Transverse colon (tissue), 4 donors: ENCODE data around the gene CGGBP1. TPM values are rescaled to one million over a fixed set of nuclear protein-coding genes. Genes with fewer than 3 reads are reported as not detected.

ENCODE experiments used
- DNase-seq: peaks from one replicate; pipeline ENCODE4 v3.0.0-alpha.2; 2019
- H3K27ac ChIP-seq, 4 donors: fragments of 200-600 bp; sonication (generic); 2 replicates each; pipeline ENCODE4 v1.5.1; 2016 to 2018; ENCODE audit warnings: inconsistent platforms in 4 of 4
- H3K27me3 ChIP-seq: fragments of 200-600 bp; sonication (generic); 2 replicates; pipeline ENCODE4 v1.5.1; 2017; ENCODE audit warnings: inconsistent platforms
- H3K36me3 ChIP-seq, 4 donors: fragments of 200-600 bp; sonication (generic); 2 replicates each; pipeline ENCODE4 v1.5.1; 2017 to 2019; ENCODE audit warnings: inconsistent platforms in 4 of 4
- H3K4me1 ChIP-seq, 4 donors: fragments of 200-600 bp; sonication (generic); 2 replicates each; pipeline ENCODE4 v1.5.1; 2017 to 2020; ENCODE audit warnings: inconsistent platforms in 4 of 4
- H3K4me3 ChIP-seq, 4 donors: fragments of 200-600 bp; sonication (generic); 1 replicate in 1 of 4; 2 replicates in 3 of 4; pipeline versions ENCODE4 v1.5.1 to v1.6.1; 2017 to 2019; ENCODE audit warnings: inconsistent platforms in 4 of 4
- H3K9me3 ChIP-seq, 2 donors: fragments of 200-600 bp; sonication (generic); 2 replicates each; pipeline ENCODE4 v1.5.1; 2017 to 2019; ENCODE audit warnings: inconsistent platforms in 2 of 2
- EP300 ChIP-seq: sonication (generic); formaldehyde crosslinking; IDR thresholded peaks from one replicate; pipeline ENCODE4 v1.6.1; 2017; ENCODE audit warnings: antibody characterized with exemption, low read depth
- POLR2A ChIP-seq: fragments of 450-650 bp; IDR thresholded peaks from one replicate; pipeline ENCODE4 v1.6.1; 2016; ENCODE audit warnings: antibody characterized with exemption, mild to moderate bottlenecking, moderate library complexity
- POLR2AphosphoS5 ChIP-seq, 3 donors: sonication (generic); formaldehyde crosslinking; IDR thresholded peaks; one replicate each; pipeline ENCODE4 v1.6.1; 2016; ENCODE audit warnings: antibody characterized with exemption in 3 of 3
- WGBS, 2 donors: methylation state at CpG; one replicate each; pipeline ENCODE4 v1.1.5; 2018; ENCODE audit warnings: low coverage in 1 of 2; 5-methylcytosine and 5-hydroxymethylcytosine counted together
- in situ Hi-C, 4 donors: fragments of 200-750 bp; cut with MboI; loops; one replicate each; pipeline versions ENCODE4 v1.15.0 to v1.15.1; 2017; ENCODE audit warnings: low sequenced_read_pairs in 3 of 4, low pct_ligation_motif_present in 1 of 4, low pct_unique_long_range_greater_than_20kb in 1 of 4
- intact Hi-C: fragments of 100-400 bp; cut with DNase I; formaldehyde crosslinking; loops from one replicate; pipeline ENCODE4 v1.15.1; 2023; ENCODE audit warnings: low total_unique reads
- total RNA-seq, 4 donors: library from RNA; depleted of rRNA; stranded (reverse); fragments of >200 nt; gene quantifications; one replicate each; pipeline ENCODE4 v1.1.0, GENCODE V29; 2016
- TF ChIP-seq, protein P1 (sequence below), 5 experiments: fragments of 200-600 bp in 3 of 5; fragments of 450-650 bp in 2 of 5; sonication (generic) in 3 of 5; IDR thresholded peaks; 1 replicate in 2 of 5; 2 replicates in 3 of 5; pipeline ENCODE4 v1.5.1; 2016 to 2017; ENCODE audit warnings: antibody characterized with exemption in 5 of 5, inconsistent platforms in 3 of 5, mild to moderate bottlenecking in 2 of 5, moderate library complexity in 1 of 5

Gene CGGBP1
- total RNA-seq, 4 donors from 2014 or later, result 36.7 to 264 (median 63.2) TPM

DNA sequence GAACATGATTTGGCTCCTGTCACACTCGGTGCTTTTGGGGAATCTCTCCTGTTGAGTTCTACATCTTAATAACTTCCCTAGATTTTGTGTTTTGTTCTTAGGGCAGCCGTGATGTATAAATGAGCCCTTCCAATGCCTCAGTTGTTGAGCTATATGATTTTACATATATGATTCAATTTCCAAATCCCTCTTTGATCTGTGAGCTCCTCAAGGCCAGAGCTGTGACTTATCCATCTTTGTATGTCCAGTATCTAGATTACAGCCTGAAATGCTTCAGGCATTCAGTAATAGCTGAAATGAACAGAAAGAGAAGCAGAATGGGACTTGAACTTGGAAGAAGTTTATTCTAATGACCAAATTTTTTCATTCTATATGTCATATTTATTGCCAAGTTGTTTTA, 26.6 kb downstream of the CGGBP1 start:
- intact Hi-C loops, result no loop called here
- Histone ChIP-seq H3K4me3 (peak overlapping the region in 2 of 4 donors; percentile 25 to 38), H3K27ac (peak overlapping the region; percentile 51 to 67 (median 58)), H3K4me1 (peaks cover 0 to 23% (median 6%) of the 10 kb centered on the region in 4 donors), H3K36me3 (no peaks in the 10 kb centered on the region), H3K9me3 (no peaks in the 10 kb centered on the region), H3K27me3 (no peaks in the 10 kb centered on the region)
- in situ Hi-C loops, result no loop called here
- DNase-seq, result no peak
- TF ChIP-seq POLR2A (no peak), POLR2AphosphoS5 (IDR thresholded peaks at IDR 0.05) (no peak), EP300 (no peak)
- TF ChIP-seq, protein P1, sequence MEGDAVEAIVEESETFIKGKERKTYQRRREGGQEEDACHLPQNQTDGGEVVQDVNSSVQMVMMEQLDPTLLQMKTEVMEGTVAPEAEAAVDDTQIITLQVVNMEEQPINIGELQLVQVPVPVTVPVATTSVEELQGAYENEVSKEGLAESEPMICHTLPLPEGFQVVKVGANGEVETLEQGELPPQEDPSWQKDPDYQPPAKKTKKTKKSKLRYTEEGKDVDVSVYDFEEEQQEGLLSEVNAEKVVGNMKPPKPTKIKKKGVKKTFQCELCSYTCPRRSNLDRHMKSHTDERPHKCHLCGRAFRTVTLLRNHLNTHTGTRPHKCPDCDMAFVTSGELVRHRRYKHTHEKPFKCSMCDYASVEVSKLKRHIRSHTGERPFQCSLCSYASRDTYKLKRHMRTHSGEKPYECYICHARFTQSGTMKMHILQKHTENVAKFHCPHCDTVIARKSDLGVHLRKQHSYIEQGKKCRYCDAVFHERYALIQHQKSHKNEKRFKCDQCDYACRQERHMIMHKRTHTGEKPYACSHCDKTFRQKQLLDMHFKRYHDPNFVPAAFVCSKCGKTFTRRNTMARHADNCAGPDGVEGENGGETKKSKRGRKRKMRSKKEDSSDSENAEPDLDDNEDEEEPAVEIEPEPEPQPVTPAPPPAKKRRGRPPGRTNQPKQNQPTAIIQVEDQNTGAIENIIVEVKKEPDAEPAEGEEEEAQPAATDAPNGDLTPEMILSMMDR (IDR thresholded peaks at IDR 0.05), result no peak
- WGBS, 2 donors, result 30 to 42% methylated on average over 2 of the region's 2 CpGs

DNA sequence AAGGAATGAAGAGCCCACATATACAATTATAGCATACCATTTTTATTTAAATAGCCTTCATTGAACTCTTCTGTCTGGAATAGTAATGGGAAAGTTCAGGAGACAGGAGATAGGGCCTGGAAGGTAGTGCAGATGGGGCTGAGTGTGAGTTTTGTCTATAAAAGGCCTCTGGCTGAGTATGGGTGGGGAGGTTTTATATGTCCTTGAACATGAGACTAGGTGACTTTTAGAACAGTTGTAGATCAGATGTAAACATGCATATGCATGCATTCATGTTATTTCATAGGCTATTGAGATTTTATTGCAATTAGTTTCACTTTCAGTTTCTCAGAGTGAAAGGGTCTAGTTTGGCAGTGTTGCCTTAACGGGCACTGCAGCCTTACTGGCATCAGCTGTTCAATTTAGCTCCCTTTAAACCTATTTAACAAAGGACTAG, 27.1 kb downstream of the CGGBP1 start:
- WGBS, 2 donors, result 0 to 9% methylated on average over 1 of the region's 1 CpG
- no peak for DNase-seq
- in situ Hi-C loops (no loop called here), intact Hi-C loops (no loop called here)
- TF ChIP-seq POLR2AphosphoS5 (IDR thresholded peaks at IDR 0.05) (no peak), POLR2A (no peak), EP300 (no peak)
- TF ChIP-seq, protein P1 (IDR thresholded peaks at IDR 0.05), result no peak
- H3K27me3 ChIP-seq, result no peaks in the 10 kb centered on the region
- peaks cover 0 to 23% (median 6%) of the 10 kb centered on the region in 4 donors for H3K4me1 ChIP-seq
- no peaks in the 10 kb centered on the region for H3K36me3 ChIP-seq
- H3K9me3 ChIP-seq, result no peaks in the 10 kb centered on the region
- H3K4me3 ChIP-seq, result peak overlapping the region; percentile 1 to 38 (median 18)
- H3K27ac ChIP-seq, result peak overlapping the region; percentile 51 to 67 (median 58)

DNA sequence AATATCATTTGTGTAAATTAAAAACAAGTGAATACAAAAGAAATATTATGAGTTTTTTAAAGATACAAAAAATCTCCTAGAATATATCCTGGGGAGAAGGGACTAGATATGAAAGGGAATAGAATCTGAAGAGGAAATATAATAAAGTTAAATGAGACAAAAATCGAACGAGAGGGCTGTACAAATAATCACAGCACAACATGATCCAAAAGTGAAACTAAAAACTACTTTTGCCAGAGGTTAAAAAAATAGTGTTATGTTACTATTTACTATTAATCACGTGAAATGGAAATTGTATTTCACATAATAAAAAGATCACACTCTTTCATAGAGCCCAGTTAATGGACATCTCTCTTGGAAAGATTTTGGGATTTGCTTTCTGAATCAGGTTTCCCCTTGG, 28.6 kb downstream of the CGGBP1 start:
- TF ChIP-seq POLR2AphosphoS5 (IDR thresholded peaks at IDR 0.05) (no peak), EP300 (no peak), POLR2A (no peak)
- TF ChIP-seq, protein P1 (IDR thresholded peaks at IDR 0.05), result no peak
- H3K27me3 ChIP-seq, result no peaks in the 10 kb centered on the region
- no peaks in the 10 kb centered on the region for H3K9me3 ChIP-seq
- intact Hi-C loops, result no loop called here
- H3K36me3 ChIP-seq, result no peaks in the 10 kb centered on the region
- H3K4me3 ChIP-seq, result no peak overlapping the region
- H3K4me1 ChIP-seq, result peaks cover 0 to 23% (median 6%) of the 10 kb centered on the region in 4 donors
- in situ Hi-C loops, result no loop called here
- DNase-seq, result no peak
- whole genome bisulfite sequencing, 2 donors, result 56 to 60% methylated on average over 3 of the region's 3 CpGs
- no peak overlapping the region for H3K27ac ChIP-seq

DNA sequence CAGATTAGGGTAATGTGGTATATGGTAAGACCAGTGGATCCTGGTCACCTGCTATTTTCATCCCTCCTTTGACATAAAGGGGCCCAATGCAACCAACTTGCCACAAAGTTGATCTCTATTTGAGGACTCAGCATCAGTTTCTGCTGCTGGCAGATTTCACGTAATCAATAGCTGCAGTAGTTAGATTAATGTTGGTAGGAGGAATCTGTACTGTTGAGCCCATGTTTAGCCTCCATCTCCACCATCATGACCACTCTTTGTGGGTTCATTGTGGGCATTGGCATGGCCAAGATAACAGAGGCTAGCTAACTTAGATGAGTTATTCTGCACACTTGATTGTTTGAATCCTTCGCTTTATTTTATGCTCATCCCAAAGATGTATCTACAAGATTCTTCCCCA, 29.9 kb downstream of the CGGBP1 start:
- DNase-seq, result no peak
- Histone ChIP-seq H3K27ac (no peak overlapping the region), H3K36me3 (no peaks in the 10 kb centered on the region), H3K27me3 (no peaks in the 10 kb centered on the region), H3K9me3 (no peaks in the 10 kb centered on the region), H3K4me1 (peaks cover 0 to 23% (median 6%) of the 10 kb centered on the region in 4 donors), H3K4me3 (no peak overlapping the region)
- intact Hi-C loops (no loop called here), in situ Hi-C loops (no loop called here)
- no peak for TF ChIP-seq POLR2A
- no peak for TF ChIP-seq EP300
- no peak for TF ChIP-seq POLR2AphosphoS5 (IDR thresholded peaks at IDR 0.05)
- TF ChIP-seq, protein P1 (IDR thresholded peaks at IDR 0.05), result no peak
- 94 to 100% methylated on average over 1 to 2 of the region's 2 CpGs for WGBS, 2 donors
